ENCODE results near the gene RND3.

The RND3 gene

GRCh38 chr2:150532020-150532419 is 44.6 kb upstream of the RND3 start:
- Histone ChIP-seq H3K4me3 (replicated peaks; ENCODE audit: insufficient read depth, low read length) (no peak overlapping the region), H3K27ac (replicated peaks) (no peak overlapping the region), H3K27me3 (ENCODE audit: insufficient read depth, poor library complexity, severe bottlenecking) (no peaks in the 10 kb centered on the region)
- no peak for DNase-seq (ENCODE audit: low read depth in 1 of 2, low spot score in 1 of 2)
- TF ChIP-seq CTCF (IDR thresholded peaks at IDR 0.05; ENCODE audit: insufficient read depth, low read length) (no peak), SPI1 (IDR thresholded peaks at IDR 0.05; ENCODE audit: borderline replicate concordance, low read depth) (no peak), GABPA (IDR thresholded peaks at IDR 0.05; ENCODE audit: low read depth) (no peak), POLR2AphosphoS5 (IDR thresholded peaks at IDR 0.05; ENCODE audit: low read depth) (no peak)
- TF ChIP-seq, protein P1, sequence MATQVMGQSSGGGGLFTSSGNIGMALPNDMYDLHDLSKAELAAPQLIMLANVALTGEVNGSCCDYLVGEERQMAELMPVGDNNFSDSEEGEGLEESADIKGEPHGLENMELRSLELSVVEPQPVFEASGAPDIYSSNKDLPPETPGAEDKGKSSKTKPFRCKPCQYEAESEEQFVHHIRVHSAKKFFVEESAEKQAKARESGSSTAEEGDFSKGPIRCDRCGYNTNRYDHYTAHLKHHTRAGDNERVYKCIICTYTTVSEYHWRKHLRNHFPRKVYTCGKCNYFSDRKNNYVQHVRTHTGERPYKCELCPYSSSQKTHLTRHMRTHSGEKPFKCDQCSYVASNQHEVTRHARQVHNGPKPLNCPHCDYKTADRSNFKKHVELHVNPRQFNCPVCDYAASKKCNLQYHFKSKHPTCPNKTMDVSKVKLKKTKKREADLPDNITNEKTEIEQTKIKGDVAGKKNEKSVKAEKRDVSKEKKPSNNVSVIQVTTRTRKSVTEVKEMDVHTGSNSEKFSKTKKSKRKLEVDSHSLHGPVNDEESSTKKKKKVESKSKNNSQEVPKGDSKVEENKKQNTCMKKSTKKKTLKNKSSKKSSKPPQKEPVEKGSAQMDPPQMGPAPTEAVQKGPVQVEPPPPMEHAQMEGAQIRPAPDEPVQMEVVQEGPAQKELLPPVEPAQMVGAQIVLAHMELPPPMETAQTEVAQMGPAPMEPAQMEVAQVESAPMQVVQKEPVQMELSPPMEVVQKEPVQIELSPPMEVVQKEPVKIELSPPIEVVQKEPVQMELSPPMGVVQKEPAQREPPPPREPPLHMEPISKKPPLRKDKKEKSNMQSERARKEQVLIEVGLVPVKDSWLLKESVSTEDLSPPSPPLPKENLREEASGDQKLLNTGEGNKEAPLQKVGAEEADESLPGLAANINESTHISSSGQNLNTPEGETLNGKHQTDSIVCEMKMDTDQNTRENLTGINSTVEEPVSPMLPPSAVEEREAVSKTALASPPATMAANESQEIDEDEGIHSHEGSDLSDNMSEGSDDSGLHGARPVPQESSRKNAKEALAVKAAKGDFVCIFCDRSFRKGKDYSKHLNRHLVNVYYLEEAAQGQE (IDR thresholded peaks at IDR 0.05; ENCODE audit: insufficient replicate concordance, low read depth), result no peak

GRCh38 chr2:150531591-150531990 is 44.1 kb upstream of the RND3 start:
- no peak for DNase-seq (ENCODE audit: low read depth in 1 of 2, low spot score in 1 of 2)
- TF ChIP-seq GABPA (IDR thresholded peaks at IDR 0.05; ENCODE audit: low read depth) (no peak), CTCF (IDR thresholded peaks at IDR 0.05; ENCODE audit: insufficient read depth, low read length) (no peak), SPI1 (IDR thresholded peaks at IDR 0.05; ENCODE audit: borderline replicate concordance, low read depth) (no peak), POLR2AphosphoS5 (IDR thresholded peaks at IDR 0.05; ENCODE audit: low read depth) (no peak)
- TF ChIP-seq, protein P1 (IDR thresholded peaks at IDR 0.05; ENCODE audit: insufficient replicate concordance, low read depth), result no peak
- no peaks in the 10 kb centered on the region for H3K27me3 ChIP-seq (ENCODE audit: insufficient read depth, poor library complexity, severe bottlenecking)
- H3K4me3 ChIP-seq (replicated peaks; ENCODE audit: insufficient read depth, low read length), result no peak overlapping the region
- H3K27ac ChIP-seq (replicated peaks), result no peak overlapping the region

- no peak for TF ChIP-seq GABPA (IDR thresholded peaks at IDR 0.05; ENCODE audit: low read depth)
- no peak for DNase-seq (ENCODE audit: low read depth in 1 of 2, low spot score in 1 of 2)
- no peak overlapping the region for H3K4me3 ChIP-seq (replicated peaks; ENCODE audit: insufficient read depth, low read length)
- no peaks in the 10 kb centered on the region for H3K27me3 ChIP-seq (ENCODE audit: insufficient read depth, poor library complexity, severe bottlenecking)
- no peak overlapping the region for H3K27ac ChIP-seq (replicated peaks)
Measured at GRCh38 chr2:150530168-150530567, 42.7 kb upstream of the RND3 start.

GRCh38 chr2:150528861-150529801 is 41.7 kb upstream of the RND3 start:
- Histone ChIP-seq H3K27ac (replicated peaks) (no peak overlapping the region), H3K27me3 (ENCODE audit: insufficient read depth, poor library complexity, severe bottlenecking) (no peaks in the 10 kb centered on the region), H3K4me3 (replicated peaks; ENCODE audit: insufficient read depth, low read length) (no peak overlapping the region)
- TF ChIP-seq CTCF (IDR thresholded peaks at IDR 0.05; ENCODE audit: insufficient read depth, low read length) (no peak), SPI1 (IDR thresholded peaks at IDR 0.05; ENCODE audit: borderline replicate concordance, low read depth) (no peak), GABPA (IDR thresholded peaks at IDR 0.05; ENCODE audit: low read depth) (no peak), POLR2AphosphoS5 (IDR thresholded peaks at IDR 0.05; ENCODE audit: low read depth) (no peak)
- TF ChIP-seq, protein P1 (IDR thresholded peaks at IDR 0.05; ENCODE audit: insufficient replicate concordance, low read depth), result no peak
- no peak for DNase-seq (ENCODE audit: low read depth in 1 of 2, low spot score in 1 of 2)
